CD4-positive, alpha-beta T cell treated with Interferon gamma for 1 hour (primary cell): ENCODE results near the gene RXRA.
A peak's percentile ranks its signal among the peaks of the same experiment; 100 is the strongest.

Experiments
- DNase-seq: peaks from one replicate; pipeline ENCODE4 v3.0.0-alpha.2; 2020

The RXRA gene

DNA sequence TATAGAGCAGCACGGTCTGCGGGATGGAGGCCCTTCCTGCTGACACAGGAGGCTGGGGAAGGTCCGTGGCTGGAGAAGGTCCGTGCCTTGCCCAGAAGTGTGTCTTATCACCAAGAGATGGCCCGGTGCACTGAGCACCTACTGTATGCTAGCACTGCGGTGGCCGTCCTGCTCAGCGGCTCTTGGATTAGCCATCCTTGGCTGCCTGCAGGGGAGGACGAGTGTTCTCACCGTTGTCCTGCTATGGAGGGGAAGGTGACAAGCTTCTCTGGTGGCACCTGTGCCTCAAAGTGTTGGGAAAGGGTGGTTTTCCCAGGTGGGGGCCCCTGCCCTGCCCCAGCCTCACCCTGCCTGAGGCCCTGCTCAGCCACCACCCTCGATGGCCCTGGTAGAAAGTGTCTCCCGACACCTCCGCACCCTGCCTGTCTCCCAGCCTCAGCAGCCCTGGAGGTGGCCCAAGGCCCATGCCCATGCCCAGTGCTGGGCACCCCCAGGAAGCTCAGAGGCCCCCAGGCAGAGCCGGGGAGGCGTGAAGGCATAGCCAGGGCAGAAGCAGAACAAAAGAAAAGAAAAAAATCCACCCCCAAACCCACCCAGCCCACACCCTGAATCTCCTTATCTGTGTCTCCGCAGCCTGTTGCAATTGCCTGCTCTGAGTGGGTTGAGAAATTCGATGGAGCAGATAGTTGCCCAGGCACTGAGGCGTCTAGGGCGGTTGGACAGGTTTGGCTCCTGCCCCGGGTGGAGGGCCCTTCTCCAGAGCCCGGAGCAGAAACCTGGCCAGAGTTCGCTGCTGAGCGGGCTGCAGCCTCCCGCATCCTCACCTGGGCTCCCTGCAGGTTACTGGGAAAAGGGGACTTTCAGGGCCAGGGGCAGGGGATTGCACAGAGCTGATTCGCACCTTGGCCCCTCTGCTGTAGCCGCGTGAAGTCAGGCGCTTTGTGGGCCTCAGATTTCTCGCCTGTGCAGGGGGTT lies 30.5 kb downstream of the RXRA start:
- DNase-seq: no peak

DNA sequence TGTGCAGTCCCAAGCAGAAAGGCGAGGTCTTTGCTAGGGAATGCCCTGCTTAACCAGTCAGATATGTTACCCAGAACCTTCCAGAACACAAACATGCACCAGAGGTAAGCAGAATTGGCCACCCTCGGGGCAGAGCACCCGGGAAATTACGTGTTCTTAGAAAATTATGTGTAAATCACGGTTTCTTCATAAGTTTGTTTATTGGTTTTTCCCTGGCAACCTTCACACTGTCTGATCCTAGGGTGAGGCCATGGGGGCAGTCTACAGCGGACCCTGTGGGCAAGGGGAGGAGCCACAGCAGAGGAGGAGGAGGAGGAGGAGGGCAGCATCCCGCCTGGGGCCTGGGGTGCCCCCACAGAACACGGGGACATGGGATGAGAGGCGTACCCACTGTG lies 31.4 kb downstream of the RXRA start:
- DNase-seq: no peak

DNA sequence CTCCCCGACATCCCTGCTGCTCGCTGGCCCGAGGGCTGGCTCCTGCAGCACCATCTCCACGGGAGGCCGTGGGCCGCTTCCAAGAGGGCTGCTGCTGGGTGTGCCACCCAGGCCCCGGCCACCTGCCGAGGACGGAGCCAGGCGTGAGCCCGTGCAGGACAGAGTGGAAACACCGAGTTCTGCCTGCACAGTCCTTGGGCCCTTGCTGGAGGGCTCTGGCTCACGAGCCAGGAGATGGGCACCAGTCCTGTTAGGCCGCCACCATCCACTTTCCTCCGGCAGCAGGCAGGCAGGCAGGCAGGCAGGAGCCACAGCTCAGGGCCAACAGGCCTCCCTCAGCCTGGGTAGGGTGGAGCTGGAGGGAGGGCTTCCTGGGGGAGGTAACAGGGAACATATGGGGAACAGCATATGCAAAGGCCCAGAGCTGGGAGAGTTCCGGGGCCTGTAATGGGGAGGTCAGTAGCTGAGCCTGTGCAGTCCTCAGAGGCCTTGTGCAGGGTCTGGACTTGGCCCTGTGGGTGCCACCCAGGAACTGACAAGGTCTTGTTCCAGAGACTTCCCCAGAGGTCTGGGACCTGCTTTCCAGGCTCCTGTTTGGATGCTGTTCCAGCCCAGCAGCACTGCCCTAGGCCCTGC lies 31.9 kb downstream of the RXRA start:
- no peak for DNase-seq

DNA sequence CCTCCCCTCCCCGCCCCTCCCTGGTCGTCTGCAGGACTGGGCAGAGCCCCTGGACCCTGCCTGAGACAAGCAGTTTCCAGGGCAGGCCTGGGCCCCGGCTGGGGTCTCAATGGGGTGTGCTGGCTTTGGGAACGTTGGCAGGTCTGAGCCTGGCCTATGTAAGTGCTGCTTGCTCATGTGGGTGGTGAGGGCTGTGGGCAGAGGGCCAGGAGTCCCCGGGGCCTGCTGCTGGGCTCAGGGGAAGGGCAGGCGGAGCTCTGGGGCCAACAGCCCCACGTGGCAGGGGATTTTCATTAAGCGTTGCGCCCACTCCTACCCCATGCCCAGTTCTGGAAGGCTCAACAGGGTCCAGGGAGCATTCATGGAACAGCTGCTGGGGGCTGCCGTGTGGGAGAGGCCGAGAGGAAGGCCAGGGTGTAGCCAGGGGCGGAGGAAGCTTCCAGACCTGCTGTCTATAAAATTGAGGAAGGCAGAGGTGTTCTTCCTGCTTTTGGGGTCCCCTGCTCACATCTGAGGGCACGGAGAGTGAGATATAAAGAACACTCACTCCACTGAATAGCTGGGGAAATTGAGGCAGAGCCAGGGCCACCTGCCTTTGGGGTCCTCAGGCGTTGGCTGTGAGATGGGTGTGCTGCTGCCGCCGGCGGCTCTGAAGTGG lies 32.5 kb downstream of the RXRA start:
- DNase-seq: no peak

DNA sequence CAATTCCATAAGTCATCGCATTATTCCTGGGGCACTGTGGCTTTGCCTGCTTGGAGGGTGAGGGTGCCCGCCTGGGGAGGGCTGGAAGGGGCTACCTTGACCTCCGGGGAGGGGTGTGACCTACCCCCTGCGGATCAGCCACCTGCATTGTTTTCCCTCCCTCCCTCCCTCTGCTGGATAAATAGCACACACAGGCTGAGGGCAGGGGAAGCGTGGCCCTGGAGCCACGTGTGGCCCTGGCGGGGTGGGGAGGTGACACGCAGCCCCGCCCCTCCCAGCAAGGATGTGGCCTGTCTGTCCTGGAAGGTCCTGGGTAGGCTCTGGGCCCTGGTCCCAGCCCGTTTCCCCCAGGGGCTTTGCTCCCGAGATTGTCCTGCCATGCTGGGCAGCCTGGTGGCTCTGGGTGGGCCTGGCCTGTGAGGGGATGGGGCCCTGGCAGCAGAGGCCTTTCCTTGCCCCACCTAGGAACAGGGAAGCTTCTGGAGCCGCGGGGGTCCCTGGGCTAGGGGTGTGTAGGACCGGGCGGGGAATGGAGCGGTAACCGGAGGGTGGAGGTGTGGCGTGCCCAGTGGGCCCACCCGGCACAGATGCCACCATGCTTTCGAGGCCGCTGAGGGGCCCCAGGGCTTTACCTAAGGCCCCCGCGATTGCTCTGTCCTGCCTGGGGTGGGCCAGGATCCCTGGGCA lies 33.4 kb downstream of the RXRA start:
- DNase-seq: no peak

DNA sequence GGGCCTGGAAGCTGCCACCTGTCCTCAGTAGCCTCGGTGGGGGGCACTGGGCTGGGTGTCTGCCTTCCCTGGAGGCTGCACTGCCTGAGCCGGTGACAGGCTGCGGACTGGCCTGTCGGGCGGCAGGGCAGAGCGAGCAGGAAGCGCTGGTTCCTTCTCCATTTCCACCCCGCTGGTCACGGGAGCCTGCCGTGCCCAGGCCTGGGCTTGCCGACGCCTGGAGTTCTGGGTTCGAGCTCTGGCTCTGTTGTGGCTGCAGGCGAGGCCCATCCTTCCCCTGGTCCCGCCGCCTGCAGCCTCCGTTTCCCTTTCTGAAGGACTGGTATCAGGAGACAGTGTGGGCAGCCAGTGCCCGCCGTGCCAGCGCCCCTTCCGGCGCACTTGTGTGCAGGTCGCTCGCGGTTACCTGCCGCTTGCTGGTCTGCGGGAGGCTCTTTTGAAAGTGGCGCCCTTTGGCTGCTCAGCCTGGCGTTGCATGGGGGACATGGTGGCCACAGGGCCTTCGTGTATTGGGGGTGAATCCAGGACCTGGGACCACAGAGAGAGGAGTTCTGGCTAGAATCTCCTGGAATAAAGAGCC lies 34.0 kb downstream of the RXRA start:
- DNase-seq: no peak

DNA sequence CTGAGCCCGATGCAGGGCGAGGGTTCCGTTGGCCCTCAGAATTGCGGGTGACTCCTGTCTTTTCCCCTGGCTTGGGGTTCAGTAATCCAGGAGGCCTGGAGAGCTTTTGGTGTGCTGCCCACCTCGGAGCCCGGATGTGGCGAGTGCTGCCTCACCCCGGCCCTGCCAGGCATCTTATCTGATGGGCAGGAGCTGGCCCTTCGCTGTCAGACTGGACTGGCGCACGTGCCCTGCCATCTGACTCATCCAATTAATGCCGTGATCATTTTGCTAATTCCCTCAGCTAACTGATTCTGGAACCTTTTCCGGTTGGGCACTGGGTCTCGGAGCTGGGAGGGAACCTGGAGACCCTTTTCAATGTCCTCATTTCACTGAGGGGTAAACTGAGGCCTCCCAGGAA lies 34.6 kb downstream of the RXRA start:
- DNase-seq: no peak

DNA sequence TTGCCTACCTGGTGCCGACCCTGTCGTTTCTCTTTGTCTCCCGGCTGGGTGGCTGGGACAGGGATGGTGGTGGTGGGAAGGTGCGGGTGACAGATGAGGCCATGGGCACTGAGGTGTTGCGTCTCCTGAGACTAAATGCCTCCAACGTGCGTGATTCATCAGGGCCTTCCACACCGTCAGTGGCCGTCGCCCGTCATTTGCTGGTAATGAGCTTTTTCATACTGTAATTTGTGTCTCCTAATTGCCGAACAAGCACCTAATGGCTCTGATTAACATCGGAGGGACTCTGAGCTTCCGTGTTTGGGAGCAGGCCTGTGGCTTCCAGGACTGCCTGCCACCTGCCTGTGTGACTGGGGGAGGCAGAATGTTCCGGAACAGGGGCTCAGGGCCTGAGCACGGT lies 35.2 kb downstream of the RXRA start:
- no peak for DNase-seq

DNA sequence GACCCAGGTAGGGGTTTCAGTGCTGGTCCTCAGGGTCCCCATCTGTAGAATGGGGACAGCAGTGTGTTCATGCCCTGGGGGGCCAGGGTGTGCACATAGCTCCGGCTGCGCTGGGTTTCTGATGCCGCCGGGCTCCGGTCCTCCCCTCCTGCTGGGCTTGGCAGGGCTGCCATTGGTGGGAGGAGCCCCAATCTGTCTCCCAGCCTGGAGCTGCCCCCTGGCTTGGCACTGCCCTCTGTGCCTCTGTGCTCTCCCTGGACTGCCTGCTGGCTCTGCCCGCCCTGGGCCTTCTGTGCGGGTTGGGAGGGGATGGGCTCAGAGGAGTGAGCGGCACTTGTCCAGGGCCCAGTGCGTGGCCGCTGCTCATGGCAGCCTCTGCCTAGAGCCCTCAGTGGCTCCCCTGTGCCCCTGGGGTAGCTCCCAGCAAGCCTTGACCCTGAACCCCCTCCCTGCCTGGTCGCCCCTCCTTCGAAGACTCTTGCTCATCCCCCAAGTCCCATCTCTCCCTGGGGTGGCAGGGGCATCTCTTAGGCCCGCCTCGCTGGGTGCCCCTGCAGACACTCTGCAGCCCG lies 35.7 kb downstream of the RXRA start:
- no peak for DNase-seq

DNA sequence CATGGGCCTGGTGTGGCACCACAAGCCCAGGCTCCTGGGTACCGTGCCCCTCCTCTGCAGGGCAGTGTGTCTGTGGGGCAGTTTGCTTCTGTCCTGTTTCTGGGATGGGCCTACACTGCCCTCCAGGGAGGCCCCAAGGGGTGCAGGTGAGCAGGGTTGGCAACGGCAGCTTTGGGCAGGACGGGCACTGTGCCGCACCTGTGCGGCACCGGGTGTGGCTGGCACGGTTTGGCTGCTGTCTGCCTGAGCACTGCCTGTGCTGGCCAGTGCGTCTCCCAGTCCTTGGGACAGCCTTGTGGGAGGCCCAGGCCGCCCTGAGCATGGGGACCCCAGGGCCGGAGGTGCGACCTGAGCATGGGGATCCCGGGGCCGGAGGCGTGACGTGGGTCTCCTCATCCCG lies 37.2 kb downstream of the RXRA start:
- no peak for DNase-seq

DNA sequence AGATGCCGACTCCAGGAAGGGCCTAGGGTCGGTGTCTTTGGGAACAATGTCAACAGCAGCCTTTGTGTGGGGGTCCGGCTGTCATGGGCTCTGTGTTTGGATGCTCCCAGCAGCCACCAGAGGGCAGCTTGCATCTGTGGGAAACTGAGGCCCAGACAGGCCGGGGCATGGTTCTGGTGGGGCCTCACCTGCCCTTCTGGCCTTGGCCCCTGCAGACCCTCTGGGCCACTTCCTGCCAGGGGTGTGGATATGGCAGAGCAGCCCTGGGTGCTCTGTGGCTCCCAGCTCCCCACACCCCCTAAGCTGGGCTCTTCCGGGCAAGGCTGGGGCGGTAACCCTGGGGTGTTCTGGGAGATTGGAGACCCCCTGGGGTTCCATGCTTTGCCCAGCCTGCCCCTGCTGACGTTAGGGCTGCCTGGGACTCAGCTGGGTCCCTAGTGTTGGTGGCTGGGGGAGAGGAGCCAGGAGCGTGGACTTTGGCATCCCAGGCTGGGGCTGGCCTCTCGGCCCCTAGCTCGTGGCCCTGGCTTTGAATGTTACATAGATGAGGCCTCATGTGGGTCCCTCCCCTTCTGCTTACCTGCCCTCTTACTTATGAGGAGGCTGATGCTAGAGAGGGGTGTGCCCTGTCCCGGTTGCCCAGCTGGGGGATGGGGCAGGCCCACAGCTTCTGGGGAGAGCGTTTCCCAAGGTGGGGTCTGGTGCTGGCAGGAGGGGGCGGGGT lies 38.3 kb downstream of the RXRA start:
- DNase-seq: no peak

DNA sequence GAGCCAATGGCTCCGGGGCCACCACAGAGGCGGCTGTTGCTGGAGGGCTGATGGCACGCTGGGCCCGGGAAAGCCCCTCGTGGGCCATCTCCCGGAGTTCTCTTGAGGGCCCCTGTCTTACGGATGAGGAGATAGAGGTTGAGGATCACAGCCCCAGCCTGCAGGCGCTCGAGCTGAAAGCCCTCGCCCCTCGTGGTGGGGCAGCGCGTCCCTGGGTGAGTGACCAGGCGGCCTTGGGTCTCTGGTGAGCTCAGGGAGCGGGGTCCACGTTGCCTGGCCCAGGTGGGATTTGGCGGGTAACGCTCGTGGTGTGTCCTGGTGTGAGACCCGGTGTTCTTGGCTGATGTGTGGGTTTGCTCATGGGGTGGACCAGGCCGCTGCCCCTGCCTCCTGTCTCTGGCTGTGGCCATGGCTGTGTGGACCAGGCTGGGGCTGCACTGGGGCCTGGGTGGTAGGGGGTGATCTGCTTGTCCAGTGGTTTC lies 38.9 kb downstream of the RXRA start:
- DNase-seq: no peak

DNA sequence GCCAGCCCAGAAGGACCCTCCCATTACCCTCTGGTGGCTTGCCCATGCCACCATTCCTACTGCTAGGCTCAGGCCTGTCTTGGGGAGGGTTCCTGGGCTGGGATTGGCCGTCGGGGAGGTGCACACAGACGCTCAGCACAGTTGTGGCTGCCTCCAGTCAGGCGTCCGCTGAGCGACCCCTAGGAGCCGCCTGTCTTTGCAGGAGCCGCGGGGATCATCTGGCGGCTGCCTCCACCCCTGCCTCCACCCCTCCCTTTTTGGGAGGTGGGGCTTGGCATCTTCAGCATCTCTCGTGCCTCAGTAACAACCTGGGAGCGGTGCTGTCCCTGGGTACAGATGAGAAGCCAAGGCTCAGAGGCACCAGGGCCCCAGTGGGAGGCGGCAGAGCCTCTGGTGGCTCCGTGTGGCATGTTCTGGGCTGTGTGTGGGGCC lies 39.6 kb downstream of the RXRA start:
- DNase-seq: no peak

DNA sequence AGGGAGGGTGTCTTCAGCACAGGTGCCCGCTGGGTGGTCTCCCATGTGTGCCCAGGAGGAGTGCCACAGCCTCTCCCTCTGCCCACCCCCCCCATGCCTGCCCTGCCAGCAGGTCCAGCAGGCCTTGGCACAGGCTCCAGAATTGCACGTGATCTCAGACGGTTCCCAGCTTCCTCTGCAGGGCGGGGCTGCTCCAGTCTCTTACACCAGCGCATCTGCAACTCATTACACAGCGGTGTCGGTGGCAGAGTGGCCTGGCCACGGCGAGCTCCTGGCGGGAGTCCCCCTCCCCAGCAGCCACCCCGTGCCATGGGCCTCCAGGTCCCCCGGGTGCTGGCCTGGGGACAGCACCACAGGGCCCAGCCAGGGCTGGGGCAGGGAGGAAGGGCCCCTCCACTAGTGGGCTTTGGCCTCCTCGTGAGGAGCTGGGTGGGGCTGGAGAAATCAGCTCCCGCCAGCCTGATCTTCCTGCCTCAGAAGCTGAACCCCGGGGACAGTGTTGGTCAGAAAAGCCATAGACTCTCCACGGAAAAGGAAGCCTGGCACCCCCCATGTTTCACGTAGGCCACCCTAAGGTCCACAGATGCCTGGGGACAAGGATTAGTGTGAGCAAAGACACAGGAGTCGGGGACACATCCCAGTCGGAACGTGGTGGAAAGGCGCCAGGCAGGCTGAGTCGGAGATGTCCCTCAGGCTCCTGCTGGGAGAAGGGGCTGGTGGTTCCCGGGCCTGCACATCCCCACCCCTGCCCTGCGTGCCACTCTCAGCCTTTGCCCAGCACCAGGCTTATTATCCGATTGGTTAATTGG lies 40.2 kb downstream of the RXRA start:
- peak; percentile 60 for DNase-seq

DNA sequence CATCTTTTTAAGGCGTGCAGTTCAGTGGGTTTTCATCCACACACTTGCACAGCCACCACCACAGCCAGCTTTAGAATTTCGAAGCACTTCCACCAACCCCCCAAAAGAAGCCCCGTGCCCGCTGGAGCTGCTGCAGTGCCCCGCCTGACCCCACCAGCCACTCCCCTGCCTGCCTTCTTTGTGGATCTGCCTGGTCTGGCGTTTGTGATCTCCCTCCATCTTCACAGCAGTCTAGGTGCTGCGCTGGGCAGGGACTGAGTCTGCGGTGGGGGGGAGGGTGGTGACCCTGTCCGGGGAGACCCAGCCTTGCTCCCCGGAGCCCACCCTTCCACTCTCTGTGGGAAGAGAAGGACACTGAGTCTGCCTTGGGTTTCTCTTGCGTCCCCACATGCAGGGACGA lies 40.8 kb downstream of the RXRA start:
- DNase-seq: no peak

DNA sequence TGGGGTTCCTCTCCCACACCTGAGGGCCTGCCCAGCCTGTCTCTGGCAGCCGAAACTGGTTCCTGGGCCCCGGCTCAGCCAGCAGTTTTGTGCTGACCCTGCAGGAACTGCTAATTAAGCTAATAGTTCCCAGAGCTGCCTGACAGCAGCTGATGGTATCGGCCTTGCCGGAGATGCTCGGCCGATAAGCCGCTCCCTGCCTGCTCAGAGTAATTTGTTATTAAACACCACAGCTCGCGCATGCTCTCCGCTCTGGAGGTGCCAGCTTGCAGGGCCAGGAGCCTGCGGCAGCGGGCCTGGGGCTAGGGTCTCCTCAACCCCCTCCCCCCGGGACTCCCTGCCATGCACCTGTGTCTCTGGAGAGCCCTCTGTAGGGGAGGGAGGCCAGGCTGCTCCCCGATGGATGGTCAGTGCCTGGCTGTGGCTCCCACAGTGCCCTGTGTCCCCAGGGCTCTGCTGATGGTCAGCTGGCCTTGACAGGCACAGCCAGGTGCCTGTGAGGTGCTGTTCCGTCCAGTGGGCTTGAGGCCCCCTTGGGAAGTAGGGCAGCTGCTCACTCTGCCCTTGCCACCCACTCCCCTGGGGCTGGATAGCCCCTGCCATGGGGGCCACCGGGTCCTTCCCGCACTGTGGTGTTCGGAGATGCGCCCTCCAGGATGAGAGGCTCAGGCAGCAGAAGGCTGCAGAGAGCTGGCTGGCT lies 41.7 kb downstream of the RXRA start:
- DNase-seq: no peak

DNA sequence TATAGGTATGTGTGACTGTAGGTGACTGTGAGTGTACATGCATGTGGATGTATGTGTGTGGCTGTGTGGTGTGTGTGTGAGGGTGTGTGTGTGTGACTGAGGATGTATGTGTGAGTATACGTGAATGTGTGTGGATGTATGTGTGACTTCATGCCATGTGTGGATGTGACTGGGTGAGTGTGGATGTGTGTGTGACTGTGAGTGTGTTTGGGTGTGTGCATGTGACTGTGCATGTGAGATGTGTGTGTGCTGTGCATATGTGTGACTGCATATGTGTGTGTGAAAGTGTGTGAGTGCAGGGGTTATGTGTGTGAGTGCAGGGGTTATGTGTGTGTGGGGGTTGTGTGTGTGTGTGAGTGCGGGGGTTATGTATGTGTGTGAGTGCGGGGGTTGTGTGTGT lies 42.3 kb downstream of the RXRA start:
- DNase-seq: no peak

DNA sequence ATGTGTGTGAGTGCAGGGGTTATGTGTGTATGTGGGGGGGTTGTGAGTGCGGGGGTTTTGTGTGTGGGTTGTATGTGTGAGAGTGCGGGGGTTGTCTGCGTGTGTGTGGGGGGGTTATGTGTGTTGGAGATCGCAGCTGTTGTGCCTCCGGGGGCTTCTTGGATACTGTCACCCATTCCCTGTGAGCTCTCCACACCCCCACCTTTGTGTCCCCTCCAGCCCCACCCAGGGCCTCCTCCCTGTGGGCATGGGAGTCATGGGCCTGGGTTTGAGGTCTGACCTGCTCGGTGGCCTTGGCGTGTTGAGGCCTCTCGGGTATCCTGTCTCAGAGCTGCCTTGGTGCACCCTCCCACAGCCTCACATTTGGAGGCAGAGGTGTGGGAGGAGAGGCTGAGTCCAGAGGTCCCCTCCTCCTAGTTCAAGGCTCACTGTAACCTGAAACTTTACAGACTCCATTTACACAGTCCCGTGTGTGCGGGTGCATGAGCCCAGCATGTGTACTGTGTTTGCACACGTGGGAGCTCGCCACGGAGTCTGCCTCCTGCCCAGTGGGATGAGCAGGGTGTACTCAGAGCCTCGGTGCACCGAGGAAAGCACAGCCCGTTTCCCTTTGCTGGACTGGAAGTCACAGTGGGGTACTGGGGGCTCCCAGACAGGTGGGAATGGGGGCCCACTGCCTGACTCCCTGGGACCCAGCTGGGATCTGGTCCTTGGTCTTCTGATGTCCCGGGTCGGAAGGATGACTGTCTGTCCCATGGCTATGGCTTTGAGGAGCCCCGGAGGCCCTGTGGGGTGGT lies 43.4 kb downstream of the RXRA start:
- no peak for DNase-seq

DNA sequence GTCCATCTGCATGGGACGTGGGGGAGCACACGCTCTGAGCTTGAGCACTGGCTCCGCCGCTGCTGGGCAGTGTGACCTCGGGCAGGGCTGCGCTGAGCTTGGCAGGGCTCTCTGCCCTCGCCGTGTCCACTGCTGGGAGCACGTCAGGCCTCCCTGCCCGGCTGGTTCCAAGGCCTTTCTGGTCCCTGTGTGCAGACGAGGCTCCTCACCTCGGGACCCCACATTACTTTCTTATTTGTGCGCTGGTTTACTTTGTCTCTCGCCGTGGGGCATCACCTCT lies 43.9 kb downstream of the RXRA start:
- DNase-seq: no peak

DNA sequence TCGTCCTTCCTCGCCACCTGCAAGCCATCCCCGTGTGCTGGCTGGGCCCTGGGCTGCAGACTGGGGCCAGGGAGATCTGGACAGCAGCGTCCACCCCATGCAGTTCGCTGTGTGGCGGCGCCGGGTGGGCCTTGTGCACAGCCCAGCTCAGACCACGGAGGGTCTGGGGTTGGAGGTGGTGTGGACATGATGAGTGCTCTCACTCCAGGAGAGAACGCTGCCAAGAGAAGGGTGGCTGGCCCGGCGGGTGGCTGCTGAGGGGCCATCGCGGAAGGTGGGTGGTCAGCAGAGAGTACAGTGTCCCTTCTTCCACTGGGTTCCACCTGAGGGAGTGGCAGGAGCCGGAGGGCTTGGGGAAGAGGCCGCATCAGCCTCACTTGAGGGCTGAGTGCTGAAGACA lies 44.4 kb downstream of the RXRA start:
- no peak for DNase-seq
